Lower leg skin (tissue), 4 donors: Measurements from ENCODE around the gene GATAD2B. TPM values are rescaled to one million over a fixed set of nuclear protein-coding genes. Genes with fewer than 3 reads are reported as not detected.
"Not testable (repeated sequence)": the region's sequence is repeated elsewhere in the genome, so short reads cannot be mapped to it uniquely, and the experiment has no call there.

Experiments
- DNase-seq, 2 donors: peaks; one replicate each; pipeline ENCODE4 v3.0.0-alpha.2; 2019; ENCODE audit warnings: low spot score in 2 of 2
- H3K4me3 ChIP-seq: fragments of 200-600 bp; sonication (generic); 2 replicates; pipeline ENCODE4 v1.5.1; 2017; ENCODE audit warnings: mild to moderate bottlenecking, low read depth; ENCODE audit not compliant: poor library complexity, severe bottlenecking
- POLR2A ChIP-seq, 2 donors: fragments of 450-650 bp; IDR thresholded peaks; one replicate each; pipeline ENCODE4 v1.6.1; 2016 to 2017; ENCODE audit warnings: antibody characterized with exemption in 2 of 2, mild to moderate bottlenecking in 1 of 2, moderate library complexity in 1 of 2
- WGBS, 2 donors: methylation state at CpG; one replicate each; pipeline ENCODE4 v1.1.5; 2018; 5-methylcytosine and 5-hydroxymethylcytosine counted together
- intact Hi-C: fragments of 100-400 bp; cut with DNase I; formaldehyde crosslinking; loops from one replicate; pipeline ENCODE4 v1.15.0; 2023; ENCODE audit warnings: low total_unique reads
- total RNA-seq, 4 donors: library from RNA; depleted of rRNA; stranded (reverse); fragments of >200 nt; gene quantifications; one replicate each; pipeline ENCODE4 v1.1.0, GENCODE V29; 2016
- TF ChIP-seq, protein P1 (sequence below), 3 donors: fragments of 450-650 bp; IDR thresholded peaks; one replicate each; pipeline ENCODE4 v1.5.1; 2016; ENCODE audit warnings: antibody characterized with exemption in 3 of 3, mild to moderate bottlenecking in 3 of 3, moderate library complexity in 2 of 3

The GATAD2B gene
- total RNA-seq, 4 donors from 2014 or later = 24.1 to 49.3 (median 29.3) TPM

GRCh38 chr1:153921080-153921802, 1.5 kb downstream of the GATAD2B start:
- 21 to 35% methylated on average over 3 of the region's 3 CpGs for WGBS, 2 donors
- no peak for DNase-seq
- intact Hi-C loops = no loop called here
- no peak for TF ChIP-seq POLR2A (IDR thresholded peaks at IDR 0.05)
- TF ChIP-seq, protein P1, sequence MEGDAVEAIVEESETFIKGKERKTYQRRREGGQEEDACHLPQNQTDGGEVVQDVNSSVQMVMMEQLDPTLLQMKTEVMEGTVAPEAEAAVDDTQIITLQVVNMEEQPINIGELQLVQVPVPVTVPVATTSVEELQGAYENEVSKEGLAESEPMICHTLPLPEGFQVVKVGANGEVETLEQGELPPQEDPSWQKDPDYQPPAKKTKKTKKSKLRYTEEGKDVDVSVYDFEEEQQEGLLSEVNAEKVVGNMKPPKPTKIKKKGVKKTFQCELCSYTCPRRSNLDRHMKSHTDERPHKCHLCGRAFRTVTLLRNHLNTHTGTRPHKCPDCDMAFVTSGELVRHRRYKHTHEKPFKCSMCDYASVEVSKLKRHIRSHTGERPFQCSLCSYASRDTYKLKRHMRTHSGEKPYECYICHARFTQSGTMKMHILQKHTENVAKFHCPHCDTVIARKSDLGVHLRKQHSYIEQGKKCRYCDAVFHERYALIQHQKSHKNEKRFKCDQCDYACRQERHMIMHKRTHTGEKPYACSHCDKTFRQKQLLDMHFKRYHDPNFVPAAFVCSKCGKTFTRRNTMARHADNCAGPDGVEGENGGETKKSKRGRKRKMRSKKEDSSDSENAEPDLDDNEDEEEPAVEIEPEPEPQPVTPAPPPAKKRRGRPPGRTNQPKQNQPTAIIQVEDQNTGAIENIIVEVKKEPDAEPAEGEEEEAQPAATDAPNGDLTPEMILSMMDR (IDR thresholded peaks at IDR 0.05) = no peak
- H3K4me3 ChIP-seq = peak overlapping the region; percentile 94

GRCh38 chr1:153919876-153920852, 2.6 kb downstream of the GATAD2B start:
- intact Hi-C loops = no loop called here
- no peak overlapping the region for H3K4me3 ChIP-seq
- DNase-seq = no peak
- 38 to 42% methylated on average over 4 of the region's 4 CpGs for WGBS, 2 donors
- TF ChIP-seq, protein P1 (IDR thresholded peaks at IDR 0.05) = no peak
- no peak for TF ChIP-seq POLR2A (IDR thresholded peaks at IDR 0.05)

DNA sequence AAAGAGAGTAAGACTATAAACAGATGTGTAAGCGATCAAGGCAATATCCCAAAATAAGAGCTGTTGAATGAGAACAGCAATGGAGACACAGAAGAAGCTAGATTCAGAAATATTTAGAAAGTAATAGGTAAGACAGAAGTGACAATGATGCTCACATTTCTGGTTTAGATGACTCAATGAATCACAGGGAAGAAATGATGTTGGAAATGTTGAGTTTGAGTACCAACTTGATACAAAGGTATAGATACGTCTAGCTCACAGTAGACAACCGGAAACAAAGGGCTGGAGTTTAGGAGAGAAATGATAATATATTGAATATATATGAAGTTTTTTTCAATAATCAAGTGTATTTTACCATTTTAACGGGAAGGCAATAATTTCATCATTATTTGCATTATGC, 6.5 kb downstream of the GATAD2B start:
- H3K4me3 ChIP-seq = no peak overlapping the region
- intact Hi-C loops = no loop called here
- WGBS, 2 donors = 81 to 84% methylated on average over 4 of the region's 4 CpGs
- no peak for TF ChIP-seq POLR2A (IDR thresholded peaks at IDR 0.05)
- TF ChIP-seq, protein P1 (IDR thresholded peaks at IDR 0.05) = no peak
- DNase-seq = no peak

DNA sequence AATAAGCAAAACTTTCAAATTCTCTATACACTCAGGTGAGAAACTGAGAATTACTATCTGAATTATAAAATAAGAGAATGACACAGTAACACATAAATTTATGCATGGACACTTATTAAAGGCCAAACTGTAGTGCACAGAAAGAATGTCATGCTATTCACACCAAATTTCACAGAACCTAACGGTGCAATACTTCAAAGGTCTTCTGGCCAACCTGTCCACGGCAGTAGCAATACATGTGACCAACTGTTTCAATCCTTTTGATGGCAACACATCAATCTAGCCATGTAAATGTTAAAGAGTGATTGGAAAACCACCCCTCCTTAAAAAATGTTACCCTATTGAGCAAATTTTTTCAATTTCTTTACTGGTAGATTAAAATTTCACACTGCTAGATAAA, 10.4 kb downstream of the GATAD2B start:
- intact Hi-C loops = no loop called here
- no peak for DNase-seq
- no peak overlapping the region for H3K4me3 ChIP-seq
- TF ChIP-seq POLR2A (IDR thresholded peaks at IDR 0.05) = no peak
- TF ChIP-seq, protein P1 (IDR thresholded peaks at IDR 0.05) = no peak
- WGBS, 2 donors = 79 to 81% methylated on average over 2 of the region's 2 CpGs

DNA sequence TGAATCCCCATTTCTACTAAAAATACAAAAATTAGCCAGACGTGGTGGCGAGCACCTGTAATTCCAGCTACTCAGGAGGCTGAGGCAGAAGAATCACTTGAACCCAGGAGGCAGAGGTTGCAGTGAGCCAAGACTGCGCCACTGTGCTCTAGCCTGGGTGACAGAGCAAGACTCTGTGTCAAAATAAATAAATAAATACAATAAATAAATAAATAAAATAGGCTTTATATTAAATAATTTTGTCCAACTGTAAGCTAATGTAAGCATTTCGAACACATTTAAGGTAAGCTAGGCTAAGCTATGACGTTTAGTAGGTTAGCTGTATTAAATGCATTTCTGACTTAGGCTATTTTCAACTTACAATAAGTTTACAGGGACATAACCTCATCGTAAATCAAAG, 12.2 kb downstream of the GATAD2B start:
- H3K4me3 ChIP-seq, DNase-seq, intact Hi-C loops: not testable (repeated sequence)
- WGBS, 2 donors = 85 to 88% methylated on average over 6 of the region's 6 CpGs

- 95 to 97% methylated on average over 6 of the region's 6 CpGs for WGBS, 2 donors
- intact Hi-C loops = no loop called here
- TF ChIP-seq, protein P1 (IDR thresholded peaks at IDR 0.05) = no peak
- no peak for TF ChIP-seq POLR2A (IDR thresholded peaks at IDR 0.05)
- no peak overlapping the region for H3K4me3 ChIP-seq
- peak in 1 of 2 donors; percentile 25 for DNase-seq
Observed at GRCh38 chr1:153908071-153908470, 14.7 kb downstream of the GATAD2B start.
